Ascending aorta (tissue), 2 donors: ENCODE measurements around the gene MYO9B. TPM values are rescaled to one million over a fixed set of nuclear protein-coding genes. Genes with fewer than 3 reads are reported as not detected.

Experiments used
- DNase-seq, 2 donors: peaks; one replicate each; pipeline ENCODE4 v3.0.0-alpha.2; 2019; ENCODE audit warnings: low spot score in 2 of 2
- H3K27ac ChIP-seq, 2 donors: fragments of 200-600 bp; sonication (generic); one replicate each; pipeline ENCODE4 v1.5.1; 2016 to 2017; ENCODE audit warnings: mild to moderate bottlenecking in 1 of 2
- H3K27me3 ChIP-seq: fragments of 200-600 bp; sonication (generic); one replicate; pipeline ENCODE4 v1.5.1; 2017
- H3K36me3 ChIP-seq, 2 donors: fragments of 200-600 bp; sonication (generic); one replicate each; pipeline ENCODE4 v1.5.1; 2016
- H3K4me1 ChIP-seq, 2 donors: fragments of 200-600 bp; sonication (generic); one replicate each; pipeline ENCODE4 v1.5.1; 2016 to 2017; ENCODE audit warnings: mild to moderate bottlenecking in 1 of 2
- H3K4me3 ChIP-seq, 2 donors: fragments of 200-600 bp; sonication (generic); one replicate each; pipeline ENCODE4 v1.5.1; 2016 to 2017; ENCODE audit warnings: mild to moderate bottlenecking in 1 of 2
- H3K9me3 ChIP-seq, 2 donors: fragments of 200-600 bp; sonication (generic); one replicate each; pipeline ENCODE4 v1.5.1; 2016
- CTCF ChIP-seq, 3 experiments: fragments of 200-600 bp in 2 of 3; fragments of 450-650 bp in 1 of 3; sonication (generic) in 2 of 3; IDR thresholded peaks; one replicate each; pipeline ENCODE4 v1.5.1; 2016 to 2019; ENCODE audit warnings: antibody characterized with exemption in 3 of 3, mild to moderate bottlenecking in 1 of 3, moderate library complexity in 1 of 3
- intact Hi-C: fragments of 100-400 bp; cut with DNase I; formaldehyde crosslinking; loops from one replicate; pipeline ENCODE4 v1.15.1; 2023
- total RNA-seq: library from RNA; depleted of rRNA; stranded (reverse); fragments of >200 nt; gene quantifications from one replicate; pipeline ENCODE4 v1.1.0, GENCODE V29; 2016

Gene MYO9B
- total RNA-seq, result 182 TPM

- H3K27me3 ChIP-seq, result no peaks in the 10 kb centered on the region
- TF ChIP-seq CTCF (IDR thresholded peaks at IDR 0.05), result no peak
- peaks cover 5 to 29% of the 10 kb centered on the region in 2 donors for H3K4me1 ChIP-seq
- peak within 1 kb of the TSS; percentile 94 to 98 for H3K27ac ChIP-seq
- intact Hi-C loops, result loop anchor here (2.0 to 5.0 kb wide), 3 partner anchors 152 to 397 kb away; partner anchors contain the start of genes NR2F6, OCEL1 and SLC27A1
- no peaks in the 10 kb centered on the region for H3K9me3 ChIP-seq
- DNase-seq, result peak; percentile 96 to 100
- H3K4me3 ChIP-seq, result peak within 1 kb of the TSS; percentile 91 to 97
- H3K36me3 ChIP-seq, result peaks cover 0 to 10% of the 10 kb centered on the region in 2 donors
These were observed at the start of gene MYO9B, which contains the start of gene HAUS8 for GRCh38 chr19:17075035-17075863. TSS of gene MYO9B (plus strand) at chr19:17075777. CDS start at chr19:17101718, 25,941 bp downstream. TSS of gene HAUS8 (minus strand) at chr19:17075452. CDS start at chr19:17075422, 30 bp downstream.

GRCh38 chr19:17025991-17026658 lies 49.5 kb upstream of the MYO9B start:
- no peak overlapping the region for H3K27ac ChIP-seq
- no peak for DNase-seq
- intact Hi-C loops, result no loop called here
- H3K4me1 ChIP-seq, result no peaks in the 10 kb centered on the region
- no peaks in the 10 kb centered on the region for H3K27me3 ChIP-seq
- H3K9me3 ChIP-seq, result peaks cover 0 to 14% of the 10 kb centered on the region in 2 donors
- no peaks in the 10 kb centered on the region for H3K36me3 ChIP-seq
- no peak for TF ChIP-seq CTCF (IDR thresholded peaks at IDR 0.05)
- H3K4me3 ChIP-seq, result peak overlapping the region in 1 of 2 donors; percentile 35

GRCh38 chr19:17026706-17027534 lies 48.7 kb upstream of the MYO9B start, which contains the start of gene CPAMD8:
TSS of gene CPAMD8 (minus strand) at chr19:17026810. CDS start at chr19:17026642, 168 bp downstream.
- intact Hi-C loops, result no loop called here
- Histone ChIP-seq H3K4me3 (peak within 1 kb of the TSS in 1 of 2 donors; percentile 35), H3K27me3 (no peaks in the 10 kb centered on the region), H3K27ac (no peak within 1 kb of the TSS), H3K9me3 (peaks cover 0 to 14% of the 10 kb centered on the region in 2 donors), H3K4me1 (no peaks in the 10 kb centered on the region), H3K36me3 (no peaks in the 10 kb centered on the region)
- no peak for DNase-seq
- no peak for TF ChIP-seq CTCF (IDR thresholded peaks at IDR 0.05)

- peaks cover 0 to 14% of the 10 kb centered on the region in 2 donors for H3K9me3 ChIP-seq
- no peak overlapping the region for H3K4me3 ChIP-seq
- H3K4me1 ChIP-seq, result no peaks in the 10 kb centered on the region
- no peak for TF ChIP-seq CTCF (IDR thresholded peaks at IDR 0.05)
- no peak overlapping the region for H3K27ac ChIP-seq
- H3K27me3 ChIP-seq, result no peaks in the 10 kb centered on the region
- intact Hi-C loops, result no loop called here
- H3K36me3 ChIP-seq, result no peaks in the 10 kb centered on the region
- no peak for DNase-seq
These were observed 48.0 kb upstream of the MYO9B start for GRCh38 chr19:17027535-17027975.

- no peak for TF ChIP-seq CTCF (IDR thresholded peaks at IDR 0.05)
- intact Hi-C loops, result no loop called here
These were observed 43.8 kb upstream of the MYO9B start for GRCh38 chr19:17031741-17032140.

More at GRCh38 chr19:17031741-17032140, 43.8 kb upstream of the MYO9B start:
- Histone ChIP-seq H3K4me1 (no peaks in the 10 kb centered on the region), H3K36me3 (no peaks in the 10 kb centered on the region), H3K27me3 (no peaks in the 10 kb centered on the region), H3K4me3 (no peak overlapping the region), H3K9me3 (no peaks in the 10 kb centered on the region), H3K27ac (no peak overlapping the region)
- no peak for DNase-seq
